ENCODE measurements around the gene SOD2.
"Not testable (repeated sequence)": the region's sequence is repeated elsewhere in the genome, so short reads cannot be mapped to it uniquely, and the experiment has no call there.

Gene SOD2

DNA sequence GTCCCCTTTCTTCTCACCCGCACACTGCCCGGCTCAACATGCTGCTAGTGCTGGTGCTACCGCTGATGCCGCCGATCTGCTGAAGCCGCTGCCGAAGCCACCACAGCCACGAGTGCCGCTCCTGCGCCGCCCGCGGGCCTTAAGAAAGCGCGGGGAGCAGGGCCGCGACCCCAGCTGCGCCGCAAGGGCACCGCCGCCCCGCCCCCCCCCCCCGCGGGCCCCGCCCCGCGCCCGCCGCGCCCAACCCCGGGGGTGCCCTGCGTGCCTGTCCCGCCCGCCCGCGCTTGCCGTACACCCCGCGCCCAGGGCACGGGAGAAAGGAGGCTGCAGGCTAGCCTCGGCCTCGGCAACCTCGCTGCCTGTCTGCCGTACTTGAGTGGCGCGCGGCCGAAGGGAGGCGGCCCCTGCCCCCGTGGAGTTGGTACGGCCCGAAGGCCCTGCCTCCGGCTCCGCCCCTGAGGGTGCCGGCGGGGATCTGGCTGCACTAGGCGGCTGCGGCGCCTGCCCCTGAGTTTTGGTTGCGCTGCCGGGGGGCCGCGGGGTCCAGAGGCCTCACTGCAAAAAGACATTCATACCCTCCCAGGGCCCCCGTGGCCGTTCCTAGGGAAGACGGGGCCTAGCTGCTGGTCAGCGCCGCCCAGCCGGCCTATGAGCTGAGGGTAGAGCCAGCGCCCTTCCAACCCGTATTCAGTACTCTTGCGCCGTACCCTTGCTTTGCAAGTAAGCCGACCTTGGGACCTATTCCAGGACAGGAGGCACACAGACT, at the start of gene SOD2:
Gene SOD2 (minus strand): TSS at position 114 of the 766 bp plus-strand sequence. CDS start 74 bp downstream, at position 40.
- peak; percentile 80 for DNase-seq

DNA sequence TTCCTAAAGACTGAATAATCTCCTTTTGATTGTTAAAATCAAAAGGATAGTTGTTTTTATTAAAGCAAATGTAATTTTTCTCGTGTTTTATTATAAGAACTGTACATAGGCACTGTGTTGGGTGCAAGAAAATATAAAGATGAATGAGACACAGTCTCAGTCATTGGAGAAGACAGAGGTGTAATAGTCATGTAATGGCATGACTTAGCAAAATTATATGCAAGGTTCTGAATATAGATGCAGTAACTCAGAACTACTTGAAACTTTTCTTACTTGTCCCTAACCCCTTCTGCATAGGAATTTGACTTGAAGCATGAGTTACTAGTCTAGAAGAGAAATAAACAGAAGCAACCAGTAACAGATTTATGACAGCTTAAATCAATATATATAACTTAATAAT, 49.1 kb upstream of the SOD2 start:
- DNase-seq, result no peak

DNA sequence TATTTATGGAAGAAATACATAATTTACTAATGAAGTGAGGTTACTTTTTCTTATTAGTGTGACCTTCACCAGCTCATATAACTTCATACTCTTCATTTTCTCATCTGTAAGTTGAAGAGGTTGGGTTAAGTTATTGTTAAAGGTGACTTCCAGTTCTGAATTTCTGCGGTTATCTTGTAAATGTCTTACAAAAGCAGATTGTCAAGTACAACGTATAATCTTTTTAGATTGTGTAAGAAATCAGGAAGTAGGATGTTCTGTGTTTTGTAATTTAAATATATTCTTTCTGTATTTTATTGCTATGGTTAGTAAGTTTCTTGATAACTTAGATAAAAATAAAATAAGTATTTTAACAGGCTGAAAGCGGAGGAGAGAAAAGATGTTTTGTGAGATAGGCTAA, 46.3 kb upstream of the SOD2 start:
- no peak for DNase-seq

DNA sequence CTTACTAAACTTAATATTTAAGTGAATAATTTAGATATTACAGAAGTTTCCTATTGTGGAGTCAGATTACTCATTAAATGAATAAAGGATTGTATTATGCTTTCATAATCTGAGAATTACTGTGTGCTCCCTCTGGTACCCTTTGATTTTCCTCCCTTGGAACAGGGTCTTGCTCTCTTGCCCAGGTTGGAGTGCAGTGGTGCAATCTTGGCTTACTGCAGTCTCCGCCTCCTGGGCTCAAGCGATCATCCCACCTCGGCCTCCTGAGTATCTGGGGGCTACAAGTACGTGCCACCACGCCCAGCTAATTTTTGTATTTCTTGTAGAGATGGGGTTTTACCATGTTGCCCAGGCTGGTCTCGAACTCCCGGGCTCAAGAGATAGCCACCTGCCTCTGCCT, 43.9 kb upstream of the SOD2 start:
- DNase-seq, result no peak

DNA sequence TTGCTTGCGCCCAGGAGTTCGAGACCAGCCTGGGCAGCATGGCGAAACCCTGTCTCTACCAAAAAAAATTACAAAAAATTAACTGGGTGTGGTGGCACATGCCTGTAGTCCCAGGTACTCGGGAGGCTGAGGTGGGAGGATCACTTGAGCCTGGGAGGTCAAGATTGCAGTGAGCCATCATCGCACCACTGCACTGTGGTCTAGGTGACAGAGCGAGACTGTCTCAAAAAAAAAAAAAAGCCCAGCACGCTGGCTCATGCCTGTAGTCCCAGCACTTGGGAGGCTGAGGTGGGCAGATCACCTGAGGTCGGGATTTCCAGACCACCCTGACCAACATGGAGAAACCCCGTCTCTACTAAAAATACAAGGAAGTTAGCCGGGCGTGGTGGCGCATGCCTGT, 40.4 kb upstream of the SOD2 start:
- DNase-seq, result not testable (repeated sequence)

DNA sequence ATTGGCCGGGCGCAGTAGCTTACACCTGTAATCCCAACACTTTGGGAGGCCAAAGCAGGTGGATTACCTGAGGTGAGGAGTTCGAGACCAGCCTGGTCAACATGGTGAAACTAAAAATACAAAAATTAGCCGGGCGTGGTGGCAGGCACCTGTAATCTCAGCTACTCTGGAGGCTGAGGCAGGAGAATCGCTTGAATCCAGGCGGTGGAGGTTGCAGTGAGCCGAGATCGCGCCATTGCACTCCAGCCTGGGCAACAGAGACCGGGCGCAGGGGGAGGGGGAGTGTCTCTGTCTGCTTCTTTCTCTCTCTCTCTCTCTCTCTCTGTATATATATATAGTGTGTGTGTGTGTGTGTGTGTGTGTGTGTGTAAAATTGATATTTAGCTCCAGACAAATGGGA, 39.5 kb upstream of the SOD2 start:
- DNase-seq, result not testable (repeated sequence)

DNA sequence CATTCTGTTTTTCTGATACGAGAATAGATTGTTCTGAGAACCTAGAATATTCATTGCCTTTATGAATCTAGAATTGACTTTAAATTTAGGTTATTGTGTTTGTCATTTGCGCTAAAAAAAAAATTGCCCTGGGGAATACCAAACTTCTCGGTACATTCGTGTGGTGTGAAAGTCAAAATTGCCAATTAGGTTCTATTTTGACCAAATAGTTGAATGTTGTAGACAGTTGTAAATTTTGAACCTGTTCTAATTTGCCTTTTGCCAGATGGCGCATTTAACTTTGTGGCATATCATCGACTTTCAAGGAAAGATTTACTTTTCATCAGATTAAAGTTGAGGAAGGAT, 37.3 kb upstream of the SOD2 start:
- no peak for DNase-seq

DNA sequence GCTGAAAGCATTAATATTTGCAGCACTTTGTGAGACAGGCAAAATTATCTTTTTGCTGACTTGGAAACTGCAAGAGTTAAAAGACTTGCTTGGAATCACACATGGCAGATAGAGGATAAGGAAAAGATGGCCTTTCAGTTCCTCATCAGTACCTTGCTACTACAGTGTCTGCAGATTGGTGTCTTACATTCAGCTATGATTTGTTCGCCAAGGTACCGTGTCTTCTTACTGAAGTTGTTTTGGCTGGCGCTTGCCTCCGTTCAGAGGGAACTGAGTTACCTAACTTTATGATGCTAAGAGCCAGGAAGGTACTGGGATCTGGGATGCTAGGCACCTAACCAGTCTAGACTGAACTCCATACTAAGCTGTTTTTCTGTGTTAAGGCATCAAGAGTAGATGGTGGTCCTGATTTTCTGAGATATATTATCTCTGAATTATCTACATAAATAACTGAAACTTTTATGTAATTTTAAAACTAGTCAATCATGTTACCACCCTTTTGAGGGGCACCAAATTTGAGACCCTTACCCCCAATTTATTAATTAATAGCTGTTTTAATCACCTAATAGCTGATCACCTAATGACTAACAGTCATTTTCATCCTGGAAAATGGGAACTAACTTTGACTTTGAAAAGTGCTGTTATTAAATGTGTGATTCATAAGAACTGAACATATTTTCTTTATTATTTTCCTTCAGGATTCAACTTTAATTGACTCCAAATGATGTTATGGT, 36.7 kb upstream of the SOD2 start:
- no peak for DNase-seq

DNA sequence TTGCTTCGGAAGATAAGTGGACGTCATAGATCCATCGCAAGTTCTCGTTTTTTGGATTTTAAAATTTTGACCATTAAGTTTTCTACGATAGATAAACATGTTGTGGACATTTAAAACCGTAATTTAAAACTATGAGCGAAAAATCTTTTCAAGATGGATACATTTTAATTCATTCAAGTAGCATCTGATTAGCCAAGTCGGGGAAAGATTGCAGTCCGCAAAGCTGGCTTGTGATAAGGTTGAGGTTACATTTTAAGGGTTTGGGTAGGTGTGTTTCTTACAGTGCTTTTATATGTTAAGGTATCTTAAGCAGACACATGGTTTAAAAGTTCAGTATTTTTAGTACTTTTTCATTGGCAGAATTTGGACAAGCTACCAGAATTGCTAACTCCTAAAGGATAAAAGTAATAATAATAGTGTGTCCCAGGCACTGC, 35.5 kb upstream of the SOD2 start:
- no peak for DNase-seq

DNA sequence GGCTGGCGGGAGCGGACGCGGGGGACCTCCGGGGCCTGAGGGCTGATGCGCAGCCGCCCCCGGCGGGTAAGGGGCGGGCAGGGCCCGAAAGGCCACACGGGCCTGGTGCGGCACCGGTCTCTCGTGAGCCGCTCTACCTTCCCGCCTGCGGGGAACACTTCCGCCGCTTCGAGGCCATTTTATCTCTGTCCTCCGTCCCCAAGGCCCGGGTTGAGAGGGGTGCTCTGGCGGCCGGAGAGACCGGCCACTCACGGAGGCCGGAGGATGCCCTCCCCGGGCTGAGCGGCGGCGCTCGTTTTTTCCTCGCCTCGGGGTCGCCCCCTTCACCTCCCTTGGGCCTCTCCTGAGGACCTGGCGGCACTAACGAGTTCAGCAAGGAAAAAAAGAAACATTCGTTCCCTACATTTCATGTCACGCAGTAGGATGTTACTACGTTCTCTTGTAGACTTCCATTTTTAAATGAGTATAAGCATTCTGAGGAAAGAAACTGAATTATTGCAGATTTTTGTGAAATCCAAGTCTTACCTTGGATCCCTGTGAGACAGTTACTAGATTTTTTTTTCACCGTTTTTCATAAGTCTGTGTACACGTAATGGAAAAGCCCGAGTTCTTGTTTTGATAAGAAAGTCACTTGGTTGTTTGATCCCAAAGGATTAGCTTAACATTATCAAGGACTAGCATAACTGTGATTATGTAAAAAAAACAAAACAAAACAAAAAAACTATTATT, 34.8 kb upstream of the SOD2 start:
- no peak for DNase-seq

DNA sequence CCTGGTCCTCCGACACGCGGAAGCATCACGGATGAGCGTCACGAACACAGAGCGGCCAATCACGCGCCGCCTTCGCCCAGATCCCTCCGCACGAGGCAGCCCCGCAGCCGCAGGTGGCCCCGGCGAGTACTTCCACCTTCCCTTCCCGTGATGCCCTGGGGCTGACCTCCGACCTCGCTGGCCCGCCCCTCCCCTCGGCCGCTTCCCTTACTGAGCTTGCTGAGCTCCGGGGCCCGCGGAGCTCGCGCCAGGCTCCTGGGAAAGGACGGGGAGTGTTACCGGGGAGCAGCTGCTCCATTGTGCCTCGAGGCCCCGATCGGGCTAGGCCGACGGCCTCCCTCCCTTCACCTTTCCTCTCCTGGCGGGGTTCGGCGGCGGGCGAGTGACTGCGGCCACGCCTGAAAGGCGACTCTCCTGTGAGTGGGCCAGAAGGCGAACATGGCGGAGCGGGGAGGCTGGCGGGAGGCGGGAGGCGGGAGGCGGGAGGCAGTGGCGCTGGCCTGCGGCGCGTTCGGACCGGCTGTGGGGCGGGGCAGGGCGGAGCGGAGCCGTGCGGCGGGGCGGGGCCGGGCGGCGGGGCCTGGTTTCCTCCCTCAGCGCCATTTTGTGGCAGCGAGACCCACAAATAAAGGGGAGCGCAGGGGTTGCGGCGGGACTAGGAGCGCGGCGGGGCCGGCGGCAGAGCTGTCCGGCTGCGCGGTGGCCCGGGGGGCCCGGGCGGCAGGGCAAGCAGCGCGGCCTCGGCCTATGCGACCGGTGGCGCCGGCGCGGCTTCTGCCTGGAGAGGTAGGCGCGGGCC, 34.1 kb upstream of the SOD2 start, which contains the start of gene WTAP:
Gene WTAP (plus strand): TSS at position 589 of the 799 bp plus-strand sequence. CDS start 8,760 bp downstream, outside the sequence.
- DNase-seq, result peak; percentile 97

DNA sequence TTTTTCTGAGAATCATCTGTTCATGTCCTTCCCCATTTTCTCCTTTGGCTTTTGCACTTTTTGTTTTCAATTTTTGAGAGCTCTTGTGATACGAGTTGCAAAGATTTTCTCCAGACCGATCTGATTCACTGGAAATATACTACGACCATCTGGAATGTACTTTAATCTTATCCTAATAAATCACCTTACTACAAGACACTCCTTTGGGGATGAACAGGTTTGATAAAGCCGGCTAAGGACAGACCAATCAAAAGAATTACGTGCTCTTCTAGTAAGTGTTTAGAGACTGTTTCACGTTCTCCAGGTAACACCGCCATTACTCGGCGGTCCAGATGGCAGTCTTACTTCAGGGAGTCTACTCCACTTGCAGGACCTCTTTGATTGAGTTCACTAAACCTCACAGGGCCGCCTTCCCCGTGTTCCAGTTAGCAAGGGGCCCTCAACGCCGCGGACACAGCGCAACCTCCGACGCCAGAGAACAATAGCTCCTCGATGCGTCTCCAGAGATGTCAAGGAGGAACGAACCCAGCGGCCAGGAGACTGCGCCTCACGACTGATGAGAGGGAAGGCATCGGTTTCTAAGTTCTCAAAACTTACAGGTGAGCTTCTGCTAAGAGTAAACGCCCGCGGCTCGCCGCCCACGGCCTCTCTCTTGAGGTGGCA, 33.3 kb upstream of the SOD2 start:
- DNase-seq, result no peak

DNA sequence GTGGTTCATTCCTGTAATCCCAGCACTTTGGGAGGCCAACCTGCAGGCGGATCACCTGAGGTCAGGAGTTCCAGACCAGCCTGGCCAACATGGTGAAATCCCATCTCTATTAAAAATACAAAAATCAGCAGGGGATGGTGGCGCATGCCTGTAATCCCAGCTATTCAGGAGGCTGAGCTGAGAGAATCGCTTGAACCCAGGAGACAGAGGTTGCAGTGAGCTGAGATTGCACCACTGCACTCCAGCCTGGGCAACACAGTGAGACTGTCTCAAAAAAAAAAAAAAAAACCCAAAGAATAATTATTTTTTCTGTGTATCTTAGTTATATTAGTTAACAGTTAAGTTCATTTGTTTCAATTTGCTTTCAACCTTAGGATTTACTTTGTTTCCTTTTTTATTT, 32.2 kb upstream of the SOD2 start:
- not testable (repeated sequence) for DNase-seq

DNA sequence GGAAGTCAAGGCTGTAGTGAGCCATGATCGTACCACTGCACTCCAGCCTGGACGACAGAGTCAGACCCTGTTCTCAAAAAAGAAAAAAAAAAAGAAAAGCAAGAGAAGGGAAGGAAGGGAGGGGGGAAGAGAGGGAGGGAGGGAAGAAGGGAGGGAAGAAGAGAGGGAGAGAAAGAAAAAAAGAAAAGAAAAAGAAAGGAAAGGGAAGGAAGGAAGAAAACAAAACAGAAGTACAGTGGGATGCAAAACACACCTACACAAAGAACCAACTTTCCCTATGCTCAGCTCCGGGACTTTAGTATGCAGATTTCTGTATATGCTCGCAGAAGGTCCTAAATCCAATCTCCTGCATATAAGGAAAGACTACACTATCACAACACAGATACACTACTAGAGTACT, 31.7 kb upstream of the SOD2 start:
- DNase-seq, result no peak

DNA sequence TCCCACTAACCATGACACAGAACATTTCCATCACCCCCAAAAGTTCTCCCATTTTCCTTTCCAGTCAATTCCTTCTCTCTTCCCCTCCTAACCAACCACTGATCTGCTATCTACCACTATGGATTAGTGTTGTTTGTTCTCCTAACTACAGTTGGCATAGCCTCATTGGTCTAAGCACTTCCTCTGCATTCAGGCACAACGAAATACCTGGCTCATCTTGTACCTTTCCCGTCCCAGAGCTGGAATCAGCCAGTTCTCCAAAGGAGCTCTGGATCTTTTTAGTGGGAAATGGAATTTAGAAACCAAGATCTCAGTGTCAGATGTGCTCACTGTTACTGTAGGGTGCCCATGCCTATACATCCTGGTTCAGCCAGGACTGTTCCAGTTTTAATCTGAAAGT, 30.2 kb upstream of the SOD2 start:
- DNase-seq, result no peak

DNA sequence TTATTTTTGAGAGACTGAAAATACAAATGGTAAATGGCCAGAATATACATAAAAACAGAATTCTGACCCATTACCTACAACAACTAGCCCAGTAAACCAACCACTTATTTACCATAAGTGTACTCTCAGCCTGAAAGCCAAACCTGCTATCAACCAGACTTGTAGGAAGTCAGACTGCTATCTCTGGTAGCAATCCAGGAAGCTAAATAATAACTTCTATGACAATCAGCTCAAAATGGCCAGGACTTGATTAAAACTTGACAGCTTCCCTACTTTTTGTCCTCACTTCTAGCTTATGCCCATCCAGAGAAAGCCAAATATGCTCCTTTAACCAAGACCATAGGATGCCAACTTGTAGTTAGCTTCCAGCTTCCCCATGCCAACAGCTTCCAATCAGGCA, 29.6 kb upstream of the SOD2 start:
- DNase-seq, result no peak

DNA sequence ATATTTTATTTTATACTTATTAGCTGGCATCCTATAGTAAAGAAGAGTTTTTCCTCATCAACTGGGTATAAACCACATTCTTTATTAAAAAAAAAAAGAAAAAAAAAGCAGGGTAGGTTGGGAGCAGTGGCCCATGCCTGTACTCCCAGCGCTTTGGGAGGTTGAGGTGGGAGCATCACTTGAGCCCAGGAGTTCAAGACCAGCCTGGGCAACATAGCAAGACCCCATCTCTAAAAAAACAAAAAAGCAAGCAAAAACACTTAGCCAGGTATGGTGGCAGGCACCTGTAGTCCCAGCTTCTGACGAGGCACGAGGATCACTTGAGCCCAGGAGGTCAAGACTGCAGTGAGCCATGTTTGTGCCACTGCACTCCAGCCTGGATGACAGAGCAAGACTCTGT, 28.9 kb upstream of the SOD2 start:
- DNase-seq, result not testable (repeated sequence)

DNA sequence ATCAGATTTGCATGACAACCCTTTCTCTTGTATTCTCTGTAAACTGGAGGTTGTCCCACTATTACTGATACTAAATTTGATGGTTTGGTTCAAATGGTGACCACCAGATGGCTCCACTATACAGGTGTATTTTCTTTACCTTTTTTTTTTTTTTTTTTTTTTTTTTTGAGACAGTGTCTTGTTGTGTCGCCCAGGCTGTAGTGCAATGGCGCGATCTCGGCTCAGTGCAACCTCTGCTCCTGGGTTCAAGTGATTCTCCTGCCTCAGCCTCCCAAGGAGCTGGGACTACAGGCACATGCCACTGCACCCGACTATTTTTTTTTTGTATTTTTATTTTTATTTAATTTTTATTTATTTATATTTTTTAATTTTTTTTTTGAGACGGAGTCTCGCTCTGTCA, 27.7 kb upstream of the SOD2 start:
- peak; percentile 24 for DNase-seq

DNA sequence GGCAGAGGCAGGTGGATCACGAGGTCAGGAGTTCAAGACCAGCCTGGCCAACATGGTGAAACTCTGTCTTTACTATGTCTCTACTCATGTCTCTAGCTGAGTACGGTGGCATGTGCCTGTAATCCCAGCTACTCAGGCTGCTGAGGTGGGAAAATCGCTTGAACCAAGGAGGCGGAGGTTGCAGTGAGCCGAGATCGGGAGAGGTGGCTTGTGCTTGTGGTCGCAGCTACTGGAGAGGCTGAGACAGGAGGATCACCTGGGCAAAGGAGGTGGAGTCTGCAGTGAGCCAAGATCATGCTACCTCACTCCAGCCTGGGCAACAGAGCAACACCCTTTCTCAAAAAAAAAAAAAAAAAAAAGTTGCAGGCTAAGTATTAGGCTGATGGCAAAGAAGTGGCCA, 26.2 kb upstream of the SOD2 start:
- no peak for DNase-seq

DNA sequence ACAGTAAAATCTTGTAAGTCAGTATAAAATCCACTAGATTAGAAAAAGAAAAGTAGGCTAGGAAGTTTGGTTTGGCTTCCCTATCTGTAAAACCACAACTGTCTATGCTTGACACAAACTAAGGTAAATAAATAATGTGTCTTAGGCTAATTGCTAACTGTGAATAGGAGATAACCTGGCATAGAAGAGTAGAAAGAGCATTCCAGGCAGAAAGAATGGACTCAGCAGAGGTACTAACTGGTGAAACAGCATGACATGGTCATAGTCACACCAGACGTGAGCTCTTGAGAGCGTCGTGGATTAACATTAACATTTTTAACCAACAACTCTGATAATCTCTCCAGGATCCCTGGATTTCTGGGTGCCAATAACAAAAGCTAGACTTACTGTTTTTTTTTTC, 25.6 kb upstream of the SOD2 start:
- no peak for DNase-seq

DNA sequence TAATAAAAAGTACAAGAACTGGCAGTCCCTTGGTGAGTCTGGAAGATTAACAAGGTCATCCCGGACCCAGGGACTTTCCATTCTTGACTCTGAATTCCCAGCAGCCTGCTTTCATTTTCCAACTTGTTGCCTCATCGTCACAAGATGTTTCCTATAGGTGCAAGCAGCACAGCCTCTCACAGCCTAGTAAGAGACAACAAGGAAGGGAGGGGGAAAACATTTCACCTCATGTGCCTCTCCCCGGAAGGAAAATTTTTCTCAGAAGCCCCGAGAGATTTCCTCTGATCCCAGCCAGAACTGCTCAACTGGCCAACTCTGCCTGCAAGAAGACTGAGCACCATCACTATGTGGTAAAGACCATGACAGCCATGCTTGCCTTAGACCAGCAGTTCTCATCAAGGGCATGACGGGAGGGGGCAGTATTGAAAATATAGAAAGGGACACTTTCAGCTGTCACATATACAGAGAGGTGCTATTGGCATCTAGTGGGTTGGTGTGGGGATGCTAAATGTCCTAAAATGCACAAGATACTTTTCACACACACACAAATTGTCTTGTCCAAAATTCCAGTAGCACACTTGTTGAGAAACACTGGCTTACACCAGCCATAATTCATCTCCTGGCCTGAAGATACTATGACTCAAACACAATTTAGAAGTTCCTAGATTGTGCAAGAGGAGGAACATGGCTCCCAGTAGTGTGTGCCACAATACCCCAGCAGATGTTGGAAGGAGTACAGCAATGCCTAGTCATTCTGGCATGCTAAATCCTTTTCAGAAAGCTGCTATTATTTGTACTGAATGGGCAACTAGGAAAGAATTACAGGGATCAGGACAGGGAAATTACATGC, 23.4 kb upstream of the SOD2 start:
- no peak for DNase-seq
